GM19351 (cell line): ENCODE results near the gene PRR20G.
"Not testable (repeated sequence)": the region's sequence is repeated elsewhere in the genome, so short reads cannot be mapped to it uniquely, and the experiment has no call there.

ENCODE experiments used
- ATAC-seq: cut with Tn5 transposase; IDR thresholded peaks from one replicate; pipeline ENCODE4 v1.9.1; 2021; ENCODE audit warnings: mild to moderate bottlenecking, moderate library complexity; ENCODE audit not compliant: unreplicated experiment

The PRR20G gene

DNA sequence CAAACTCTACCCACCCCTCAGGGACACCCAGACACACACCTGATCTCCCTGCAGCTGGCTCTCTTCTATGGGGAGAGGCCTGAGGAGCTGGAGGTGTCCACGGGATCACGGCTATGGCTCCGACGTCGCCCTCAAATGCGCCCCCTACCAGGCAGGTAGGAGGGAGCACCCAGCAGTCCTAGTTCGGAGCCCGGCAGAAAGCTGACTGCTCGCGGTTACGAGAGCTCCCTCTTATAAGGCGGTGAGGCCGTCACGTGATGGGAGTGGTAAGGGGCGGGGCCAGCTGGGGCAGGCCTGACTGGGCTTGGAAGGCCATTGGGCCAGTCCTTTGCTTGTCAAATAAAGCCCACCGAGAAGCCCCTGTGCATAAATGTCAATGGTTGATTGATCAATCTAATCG lies at the start of gene PRR20G:
TSS of gene PRR20G (minus strand) at position 207 of the 400 bp plus-strand sequence. CDS start 681 bp downstream, outside the sequence.
- ATAC-seq = no peak

DNA sequence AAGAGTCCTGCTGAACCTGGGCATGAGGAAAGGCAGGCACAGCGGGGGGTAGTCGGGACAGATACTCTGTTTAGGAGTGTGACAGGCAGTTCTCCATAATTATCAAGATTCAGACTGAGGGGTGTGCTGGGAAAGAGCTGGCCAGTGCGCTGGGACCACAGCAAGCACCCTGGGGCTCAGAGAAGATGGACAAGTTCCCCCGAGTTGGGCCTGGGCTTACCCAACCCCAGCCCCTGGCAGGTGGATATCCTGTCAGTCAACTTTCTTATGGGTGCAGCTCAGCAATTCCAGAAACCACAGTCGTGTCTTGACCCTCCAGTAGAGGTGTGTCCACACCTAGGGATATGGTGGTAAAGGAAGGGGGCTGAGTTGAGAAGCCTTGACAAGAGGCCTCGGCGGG lies 49.2 kb upstream of the PRR20G start:
- ATAC-seq = no peak

DNA sequence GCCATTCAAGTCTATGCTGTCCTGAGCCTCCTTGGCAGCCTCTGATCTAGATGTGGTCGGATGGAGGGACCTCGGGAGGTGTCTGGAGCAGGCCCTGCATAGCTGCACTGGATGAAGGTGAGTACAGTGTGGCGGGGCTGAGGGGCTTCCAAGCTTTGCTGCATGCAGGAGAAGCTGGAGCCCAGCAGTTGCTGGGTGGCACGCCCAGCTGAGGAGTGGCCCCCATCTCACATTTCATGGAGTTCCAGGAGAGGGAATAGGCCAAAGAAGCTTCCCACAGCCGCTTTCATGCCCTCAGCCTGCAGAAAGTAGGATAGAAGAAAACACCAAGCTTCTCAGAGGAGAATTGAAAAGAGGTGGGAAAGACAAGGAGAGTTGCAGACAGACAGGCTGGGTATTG lies 48.3 kb upstream of the PRR20G start:
- ATAC-seq = no peak

DNA sequence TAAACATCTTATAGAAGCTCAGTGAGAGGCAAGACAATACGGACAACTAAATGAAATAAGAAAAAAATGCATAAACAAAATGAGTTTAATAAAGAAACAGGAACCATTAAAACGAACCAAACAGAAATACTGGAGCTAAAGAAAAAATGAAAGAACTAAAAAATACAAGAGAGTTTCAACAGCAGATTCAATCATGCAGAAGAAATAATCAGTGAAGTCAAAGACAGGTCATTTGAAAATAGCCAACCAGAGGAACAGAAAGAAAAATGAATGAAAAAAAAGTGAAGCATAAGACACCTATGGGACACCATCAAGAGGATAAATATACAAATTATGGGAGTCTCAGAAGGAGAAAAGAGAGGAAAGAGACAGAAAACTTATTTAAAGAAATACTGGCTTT lies 42.5 kb upstream of the PRR20G start:
- ATAC-seq = no peak

DNA sequence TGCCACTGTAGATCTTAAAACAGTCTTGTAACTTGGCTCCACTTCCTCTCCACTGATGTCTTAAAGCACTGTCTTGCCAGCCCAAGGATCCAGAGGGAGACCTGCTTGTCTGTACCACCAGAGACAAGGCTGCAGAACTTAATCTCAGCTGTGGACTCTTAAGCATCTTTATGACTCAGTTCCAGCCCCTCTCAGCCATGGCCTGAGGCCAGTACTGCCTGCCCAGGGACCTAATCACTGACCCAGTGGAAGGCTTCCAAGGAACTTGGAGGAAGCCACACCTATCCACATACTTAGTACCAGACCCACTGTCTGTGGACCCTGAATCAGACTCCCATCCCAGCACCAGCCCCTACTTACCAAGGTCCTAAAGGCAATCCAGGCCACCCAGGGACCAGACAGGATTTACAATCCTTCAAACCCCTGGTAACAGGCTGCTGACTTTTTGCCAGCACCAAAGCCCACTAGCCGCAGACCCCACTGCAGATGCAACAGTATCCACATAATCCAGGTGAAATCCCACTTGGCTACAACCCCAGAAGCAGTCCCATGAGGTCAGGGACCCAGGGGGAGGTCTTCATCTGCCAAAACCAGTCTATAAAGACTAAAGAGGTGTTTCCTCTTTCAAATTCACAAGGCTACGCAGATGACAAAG lies 41.9 kb upstream of the PRR20G start:
- ATAC-seq = no peak

GRCh38 chr3:127328421-127328820 lies 40.6 kb upstream of the PRR20G start:
- no peak for ATAC-seq

DNA sequence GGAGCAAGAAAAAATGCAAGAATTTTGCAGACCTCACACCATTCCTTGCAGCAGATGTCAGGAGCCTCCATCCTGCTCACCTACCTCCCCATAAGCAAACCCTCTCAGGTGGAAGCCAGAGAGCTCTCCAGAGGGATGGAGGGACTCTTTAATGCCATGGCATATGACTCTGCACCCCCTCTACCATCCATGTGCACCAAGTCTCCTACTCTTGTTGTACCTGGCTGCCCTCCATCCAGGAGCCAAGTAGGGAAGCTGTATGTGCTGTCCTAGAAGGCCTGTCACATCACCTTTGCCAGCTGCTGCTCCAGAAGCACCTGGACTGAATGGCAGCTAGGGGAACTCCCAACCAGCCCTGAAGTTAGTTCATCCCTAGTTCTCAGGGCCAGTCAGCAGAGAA lies 38.5 kb upstream of the PRR20G start:
- no peak for ATAC-seq

DNA sequence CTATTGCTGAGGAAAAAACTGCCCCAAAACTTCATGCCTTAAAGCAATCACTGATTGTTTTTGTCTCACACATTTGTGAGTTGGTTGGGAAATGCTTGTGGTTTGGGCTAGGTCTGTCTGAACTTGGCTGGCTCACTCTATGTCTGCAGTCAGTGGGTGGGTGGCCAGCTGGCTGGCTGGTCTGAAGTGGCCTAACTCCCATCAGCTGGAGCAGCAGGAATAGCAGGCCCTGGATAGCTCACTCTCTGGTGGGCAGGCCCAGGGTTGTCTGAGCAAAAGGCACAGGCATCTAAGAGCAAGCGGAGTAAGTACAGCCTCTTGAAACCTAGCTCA lies 37.7 kb upstream of the PRR20G start:
- ATAC-seq = no peak

DNA sequence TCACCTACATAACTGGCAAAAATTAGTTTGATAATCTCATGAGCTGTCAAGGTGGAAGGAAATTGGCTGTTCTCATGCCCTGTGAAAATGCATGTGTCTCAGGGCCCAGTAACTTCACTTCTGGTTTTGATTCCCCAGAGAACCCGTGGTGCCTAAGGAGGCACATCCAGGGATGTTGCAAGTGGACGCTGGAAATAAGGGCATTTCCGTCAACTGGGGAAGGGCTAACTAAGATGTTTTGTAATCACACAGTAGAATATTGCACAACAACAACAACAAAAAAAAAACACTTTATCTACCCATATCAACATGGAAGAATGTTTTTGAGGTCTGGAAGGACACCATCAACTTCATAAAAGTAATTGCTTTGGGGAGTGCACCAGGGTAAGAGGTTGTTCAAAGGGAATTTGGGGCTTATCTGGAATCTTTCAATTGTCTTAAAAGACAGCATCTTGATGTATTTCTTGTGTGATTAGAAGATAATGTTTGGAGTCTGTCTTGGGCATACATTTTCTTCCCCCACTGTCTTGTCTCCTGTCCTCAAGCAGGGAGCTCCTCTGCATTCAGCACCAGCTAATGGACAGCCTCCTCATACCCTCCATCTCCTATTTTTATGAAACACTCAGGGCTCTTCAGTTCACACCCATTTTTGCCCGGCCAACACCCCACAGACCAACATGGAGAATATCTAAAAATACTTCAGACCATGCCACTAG lies 37.2 kb upstream of the PRR20G start:
- no peak for ATAC-seq

DNA sequence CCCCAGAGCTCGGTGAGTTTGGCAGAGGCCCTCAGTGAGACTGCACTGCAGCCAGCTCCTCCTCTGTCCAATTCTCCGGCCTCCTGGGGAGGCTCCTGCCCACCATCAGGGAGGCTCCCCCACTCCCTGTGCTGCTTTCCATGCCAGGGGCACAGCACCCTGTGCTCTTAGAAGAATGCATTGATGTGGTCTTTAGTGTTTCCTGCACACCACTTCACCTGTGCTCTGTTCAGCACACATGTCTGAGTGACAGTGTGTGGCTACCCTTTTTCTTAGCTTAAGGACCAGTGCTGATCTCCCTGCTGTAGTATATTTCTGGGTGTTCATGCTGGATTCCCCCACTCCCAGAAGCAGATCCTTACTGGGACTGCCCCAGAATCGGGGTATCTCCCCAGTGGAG lies 36.2 kb upstream of the PRR20G start:
- no peak for ATAC-seq

- no peak for ATAC-seq
Observed at GRCh38 chr3:127323581-127323980, 35.7 kb upstream of the PRR20G start.

- no peak for ATAC-seq
Observed at GRCh38 chr3:127321371-127321770, 33.5 kb upstream of the PRR20G start.

GRCh38 chr3:127320529-127321121 lies 32.8 kb upstream of the PRR20G start:
- no peak for ATAC-seq

GRCh38 chr3:127316685-127317084 lies 28.8 kb upstream of the PRR20G start:
- no peak for ATAC-seq

- ATAC-seq = no peak
Observed at GRCh38 chr3:127312818-127313217, 25.0 kb upstream of the PRR20G start.

GRCh38 chr3:127308821-127309220 lies 21.0 kb upstream of the PRR20G start:
- not testable (repeated sequence) for ATAC-seq

- ATAC-seq = no peak
Observed at GRCh38 chr3:127307916-127308315, 20.1 kb upstream of the PRR20G start.

GRCh38 chr3:127307112-127307835 lies 19.4 kb upstream of the PRR20G start:
- no peak for ATAC-seq

- no peak for ATAC-seq
Observed at GRCh38 chr3:127306361-127307111, 18.7 kb upstream of the PRR20G start.

DNA sequence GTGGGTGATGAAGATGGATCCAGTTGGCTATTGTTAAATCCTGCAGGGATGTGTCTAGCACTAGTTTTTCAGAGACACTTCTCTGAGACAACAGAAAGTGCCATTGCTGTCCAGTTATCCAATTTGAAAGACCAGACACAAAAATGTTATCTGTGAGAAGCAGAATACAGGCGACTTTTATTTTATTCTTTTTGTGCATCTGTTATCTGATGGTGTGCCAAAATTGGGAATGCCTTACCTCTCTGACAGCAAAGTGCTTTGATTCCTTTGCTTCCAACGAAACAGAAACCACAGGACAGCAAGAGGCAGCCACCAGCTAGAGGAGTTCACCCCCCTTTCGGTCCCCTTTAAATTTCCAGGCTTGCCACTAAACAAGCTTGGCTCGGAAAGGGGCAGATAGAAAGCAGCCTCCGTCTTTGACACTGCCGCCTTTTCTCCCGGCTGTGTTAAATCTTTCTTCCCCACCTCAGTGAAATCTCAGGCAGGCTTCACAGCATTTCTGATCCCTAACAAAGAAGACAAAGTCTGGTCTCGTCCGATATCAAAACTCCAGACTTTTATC lies 17.7 kb upstream of the PRR20G start:
- ATAC-seq = no peak
